ENCODE measurements around the gene FAM83D. TPM values are rescaled to one million over a fixed set of nuclear protein-coding genes. Genes with fewer than 3 reads are reported as not detected.

FAM83D gene
- polyA plus RNA-seq, 2 of the 4 experiments (the other 2 are of a cell fraction): 57.1 to 58.3 TPM

GRCh38 chr20:38924718-38925117 is 1.5 kb upstream of the FAM83D start:
- no peak for TF ChIP-seq POLR2A (IDR thresholded peaks at IDR 0.05; ENCODE audit: low read length)
- no peak for TF ChIP-seq REST (IDR thresholded peaks at IDR 0.05)
- no peak for TF ChIP-seq MAFK (IDR thresholded peaks at IDR 0.05; ENCODE audit: partially characterized antibody)
- no peak for TF ChIP-seq KDM5A (IDR thresholded peaks at IDR 0.05)
- TF ChIP-seq TP53 (CRISPR knock-in tag; IDR thresholded peaks at IDR 0.05): no peak
- TF ChIP-seq JUN (IDR thresholded peaks at IDR 0.05): no peak
- TF ChIP-seq, protein P1, sequence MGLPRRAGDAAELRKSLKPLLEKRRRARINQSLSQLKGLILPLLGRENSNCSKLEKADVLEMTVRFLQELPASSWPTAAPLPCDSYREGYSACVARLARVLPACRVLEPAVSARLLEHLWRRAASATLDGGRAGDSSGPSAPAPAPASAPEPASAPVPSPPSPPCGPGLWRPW (IDR thresholded peaks at IDR 0.05): no peak
- no peak for TF ChIP-seq RFX5 (IDR thresholded peaks at IDR 0.05)
- TF ChIP-seq ZFP36 (IDR thresholded peaks at IDR 0.05; ENCODE audit: borderline replicate concordance, partially characterized antibody): no peak
- TF ChIP-seq HDAC2 (IDR thresholded peaks at IDR 0.05): no peak
- no peak for TF ChIP-seq HEYL (CRISPR knock-in tag; IDR thresholded peaks at IDR 0.05)
- TF ChIP-seq GATA3 (IDR thresholded peaks at IDR 0.05; ENCODE audit: borderline replicate concordance): no peak
- TF ChIP-seq, protein P2, sequence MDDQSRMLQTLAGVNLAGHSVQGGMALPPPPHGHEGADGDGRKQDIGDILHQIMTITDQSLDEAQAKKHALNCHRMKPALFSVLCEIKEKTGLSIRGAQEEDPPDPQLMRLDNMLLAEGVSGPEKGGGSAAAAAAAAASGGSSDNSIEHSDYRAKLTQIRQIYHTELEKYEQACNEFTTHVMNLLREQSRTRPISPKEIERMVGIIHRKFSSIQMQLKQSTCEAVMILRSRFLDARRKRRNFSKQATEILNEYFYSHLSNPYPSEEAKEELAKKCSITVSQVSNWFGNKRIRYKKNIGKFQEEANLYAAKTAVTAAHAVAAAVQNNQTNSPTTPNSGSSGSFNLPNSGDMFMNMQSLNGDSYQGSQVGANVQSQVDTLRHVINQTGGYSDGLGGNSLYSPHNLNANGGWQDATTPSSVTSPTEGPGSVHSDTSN (IDR thresholded peaks at IDR 0.05): no peak
- TF ChIP-seq ESRRA (IDR thresholded peaks at IDR 0.05; ENCODE audit: borderline replicate concordance, low read length): no peak
- CTCF ChIA-PET: interaction anchor here (0.9 to 8.4 kb wide), 9 partner anchors 10 to 281 kb away, joined by 3 to 60 read pairs (median 5); partner anchors contain the start of gene DHX35
- ATAC-seq: no peak

GRCh38 chr20:38926934-38927616 is 858 bp downstream of the FAM83D start:
- Histone ChIP-seq H3K27ac (peak overlapping the region; percentile 80 to 93), H3K4me2 (peak overlapping the region; percentile 83), H3K9me3 (no peaks in the 10 kb centered on the region), H3K4me3 (peak overlapping the region; percentile 94), H3K4me1 (peaks cover 34% of the 10 kb centered on the region; the same call in 2 of the 3 replicates)
- DNase-seq (ENCODE audit: low read depth in 1 of 2, low spot score in 1 of 2): peak in 1 of 2 experiments; percentile 10
- ATAC-seq: no peak; a peak in 1 of 6 replicates
- under 1% methylated on average over 11 of the region's 27 CpGs for WGBS (ENCODE audit: missing lambda C conversion rate)
- CTCF ChIA-PET: interaction anchor here (0.9 to 8.4 kb wide), 21 partner anchors 10 to 278 kb away, joined by 3 to 60 read pairs (median 5); partner anchors contain the start of gene DHX35
- FAIRE-seq: no peak
- POLR2A ChIA-PET: interaction anchor here (0.6 to 3.6 kb wide), 6 partner anchors 9 to 481 kb away, joined by 3 to 34 read pairs (median 6); partner anchors contain the start of gene DHX35
- TF ChIP-seq, protein P3, sequence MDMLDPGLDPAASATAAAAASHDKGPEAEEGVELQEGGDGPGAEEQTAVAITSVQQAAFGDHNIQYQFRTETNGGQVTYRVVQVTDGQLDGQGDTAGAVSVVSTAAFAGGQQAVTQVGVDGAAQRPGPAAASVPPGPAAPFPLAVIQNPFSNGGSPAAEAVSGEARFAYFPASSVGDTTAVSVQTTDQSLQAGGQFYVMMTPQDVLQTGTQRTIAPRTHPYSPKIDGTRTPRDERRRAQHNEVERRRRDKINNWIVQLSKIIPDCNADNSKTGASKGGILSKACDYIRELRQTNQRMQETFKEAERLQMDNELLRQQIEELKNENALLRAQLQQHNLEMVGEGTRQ (IDR thresholded peaks at IDR 0.05): no peak
- TF ChIP-seq HOXB5 (CRISPR knock-in tag; IDR thresholded peaks at IDR 0.05) (no peak), EHF (CRISPR knock-in tag; IDR thresholded peaks at IDR 0.05) (no peak), FOXS1 (CRISPR knock-in tag; IDR thresholded peaks at IDR 0.05) (no peak), HOXB13 (CRISPR knock-in tag; IDR thresholded peaks at IDR 0.05; ENCODE audit: low read depth) (no peak), SMC3 (IDR thresholded peaks at IDR 0.05) (no peak), HOXA7 (CRISPR knock-in tag; IDR thresholded peaks at IDR 0.05) (no peak), ZSCAN20 (CRISPR knock-in tag; IDR thresholded peaks at IDR 0.05) (no peak), EHMT2 (IDR thresholded peaks at IDR 0.05; ENCODE audit: low read depth) (no peak), BCL3 (IDR thresholded peaks at IDR 0.05) (no peak), MYC (IDR thresholded peaks at IDR 0.05; ENCODE audit: borderline replicate concordance, low read length) (no peak), KDM5A (IDR thresholded peaks at IDR 0.05) (no peak), NR3C1 (IDR thresholded peaks at IDR 0.05) (no peak)
- TF ChIP-seq, protein P4, sequence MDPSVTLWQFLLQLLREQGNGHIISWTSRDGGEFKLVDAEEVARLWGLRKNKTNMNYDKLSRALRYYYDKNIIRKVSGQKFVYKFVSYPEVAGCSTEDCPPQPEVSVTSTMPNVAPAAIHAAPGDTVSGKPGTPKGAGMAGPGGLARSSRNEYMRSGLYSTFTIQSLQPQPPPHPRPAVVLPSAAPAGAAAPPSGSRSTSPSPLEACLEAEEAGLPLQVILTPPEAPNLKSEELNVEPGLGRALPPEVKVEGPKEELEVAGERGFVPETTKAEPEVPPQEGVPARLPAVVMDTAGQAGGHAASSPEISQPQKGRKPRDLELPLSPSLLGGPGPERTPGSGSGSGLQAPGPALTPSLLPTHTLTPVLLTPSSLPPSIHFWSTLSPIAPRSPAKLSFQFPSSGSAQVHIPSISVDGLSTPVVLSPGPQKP (IDR thresholded peaks at IDR 0.05; ENCODE audit: low read depth, low read length): no peak
- TF ChIP-seq, protein P1 (IDR thresholded peaks at IDR 0.05): no peak
- TF ChIP-seq, protein P2 (IDR thresholded peaks at IDR 0.05): no peak

More at GRCh38 chr20:38924718-38925117, 1.5 kb upstream of the FAM83D start:
- no peaks in the 10 kb centered on the region for H3K9me3 ChIP-seq
- no peak for DNase-seq (ENCODE audit: low read depth in 1 of 2, low spot score in 1 of 2)
- POLR2A ChIA-PET: no interaction called here
- H3K4me2 ChIP-seq: no peak overlapping the region
- H3K27ac ChIP-seq: no peak overlapping the region
- H3K4me3 ChIP-seq: no peak overlapping the region
- WGBS (ENCODE audit: missing lambda C conversion rate): 80% methylated on average over 2 of the region's 2 CpGs
- peaks cover 19% of the 10 kb centered on the region; the same call in 2 of the 3 replicates for H3K4me1 ChIP-seq
- FAIRE-seq: no peak
